Ascending aorta (tissue), 2 donors: ENCODE data around the gene OR5B17. TPM values are rescaled to one million over a fixed set of nuclear protein-coding genes. Genes with fewer than 3 reads are reported as not detected.
"Not testable (repeated sequence)": the region's sequence is repeated elsewhere in the genome, so short reads cannot be mapped to it uniquely, and the experiment has no call there.

Experiments used
- DNase-seq, 2 donors: peaks; one replicate each; pipeline ENCODE4 v3.0.0-alpha.2; 2019; ENCODE audit warnings: low spot score in 2 of 2
- H3K27ac ChIP-seq, 2 donors: fragments of 200-600 bp; sonication (generic); one replicate each; pipeline ENCODE4 v1.5.1; 2016 to 2017; ENCODE audit warnings: mild to moderate bottlenecking in 1 of 2
- H3K27me3 ChIP-seq: fragments of 200-600 bp; sonication (generic); one replicate; pipeline ENCODE4 v1.5.1; 2017
- H3K36me3 ChIP-seq, 2 donors: fragments of 200-600 bp; sonication (generic); one replicate each; pipeline ENCODE4 v1.5.1; 2016
- H3K4me1 ChIP-seq, 2 donors: fragments of 200-600 bp; sonication (generic); one replicate each; pipeline ENCODE4 v1.5.1; 2016 to 2017; ENCODE audit warnings: mild to moderate bottlenecking in 1 of 2
- H3K4me3 ChIP-seq, 2 donors: fragments of 200-600 bp; sonication (generic); one replicate each; pipeline ENCODE4 v1.5.1; 2016 to 2017; ENCODE audit warnings: mild to moderate bottlenecking in 1 of 2
- H3K9me3 ChIP-seq, 2 donors: fragments of 200-600 bp; sonication (generic); one replicate each; pipeline ENCODE4 v1.5.1; 2016
- intact Hi-C: fragments of 100-400 bp; cut with DNase I; formaldehyde crosslinking; loops from one replicate; pipeline ENCODE4 v1.15.1; 2023
- total RNA-seq: library from RNA; depleted of rRNA; stranded (reverse); fragments of >200 nt; gene quantifications from one replicate; pipeline ENCODE4 v1.1.0, GENCODE V29; 2016
- TF ChIP-seq, protein P1 (sequence below), 3 experiments: fragments of 200-600 bp in 2 of 3; fragments of 450-650 bp in 1 of 3; sonication (generic) in 2 of 3; IDR thresholded peaks; one replicate each; pipeline ENCODE4 v1.5.1; 2016 to 2019; ENCODE audit warnings: antibody characterized with exemption in 3 of 3, mild to moderate bottlenecking in 1 of 3, moderate library complexity in 1 of 3

Gene OR5B17
- not detected for total RNA-seq

DNA sequence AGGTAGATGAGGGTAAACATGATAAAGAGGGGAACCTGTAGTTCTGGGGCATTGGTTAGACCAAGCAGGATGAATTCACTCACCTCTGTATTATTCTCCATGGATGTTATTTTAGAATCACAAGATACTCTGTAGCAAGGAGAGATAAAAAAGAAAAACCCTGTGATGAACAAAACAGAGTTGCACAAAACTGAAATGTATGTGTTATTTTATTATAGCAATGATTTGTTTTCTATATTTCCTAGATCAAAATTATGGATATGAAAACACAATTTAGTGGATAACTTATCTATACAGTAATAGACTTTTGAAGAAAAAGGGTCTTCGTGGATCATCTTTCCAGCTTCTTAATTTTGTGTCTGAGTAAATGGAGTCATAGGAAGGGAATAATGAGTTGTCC, at the start of gene OR5B17:
OR5B17 (minus strand) TSS at position 101 of the 400 bp plus-strand sequence; CDS start at position 101, 0 bp downstream.
- H3K36me3 ChIP-seq, result no peaks in the 10 kb centered on the region
- intact Hi-C loops, result no loop called here

DNA sequence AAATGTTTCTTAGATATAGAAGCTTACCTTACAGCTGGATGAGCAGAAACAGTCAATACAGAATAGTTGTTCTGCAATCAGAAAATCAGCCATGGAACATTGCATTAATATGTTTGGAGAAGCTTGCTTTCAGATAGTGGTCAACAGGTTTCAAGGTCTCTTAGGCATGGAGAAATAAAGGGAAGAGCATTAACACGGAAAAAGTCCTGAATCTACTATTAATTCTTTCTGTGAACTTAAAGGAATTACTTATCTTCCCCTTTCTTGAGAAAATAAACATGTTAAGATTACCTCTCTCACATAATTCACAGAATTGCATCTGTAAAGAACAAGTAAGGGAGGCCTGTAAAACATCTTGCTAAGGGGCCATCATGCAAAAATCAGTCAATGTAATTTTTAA, 47.9 kb upstream of the OR5B17 start, which contains the start of gene OR5B3:
OR5B3 (minus strand) TSS at position 101 of the 400 bp plus-strand sequence. CDS start 3,465 bp downstream, outside the sequence.
- Histone ChIP-seq H3K9me3 (peaks cover 0 to 3% of the 10 kb centered on the region in 2 donors), H3K4me1 (no peaks in the 10 kb centered on the region), H3K36me3 (no peaks in the 10 kb centered on the region), H3K27me3 (no peaks in the 10 kb centered on the region), H3K27ac (no peak within 1 kb of the TSS), H3K4me3 (no peak within 1 kb of the TSS)
- no peak for DNase-seq
- TF ChIP-seq, protein P1, sequence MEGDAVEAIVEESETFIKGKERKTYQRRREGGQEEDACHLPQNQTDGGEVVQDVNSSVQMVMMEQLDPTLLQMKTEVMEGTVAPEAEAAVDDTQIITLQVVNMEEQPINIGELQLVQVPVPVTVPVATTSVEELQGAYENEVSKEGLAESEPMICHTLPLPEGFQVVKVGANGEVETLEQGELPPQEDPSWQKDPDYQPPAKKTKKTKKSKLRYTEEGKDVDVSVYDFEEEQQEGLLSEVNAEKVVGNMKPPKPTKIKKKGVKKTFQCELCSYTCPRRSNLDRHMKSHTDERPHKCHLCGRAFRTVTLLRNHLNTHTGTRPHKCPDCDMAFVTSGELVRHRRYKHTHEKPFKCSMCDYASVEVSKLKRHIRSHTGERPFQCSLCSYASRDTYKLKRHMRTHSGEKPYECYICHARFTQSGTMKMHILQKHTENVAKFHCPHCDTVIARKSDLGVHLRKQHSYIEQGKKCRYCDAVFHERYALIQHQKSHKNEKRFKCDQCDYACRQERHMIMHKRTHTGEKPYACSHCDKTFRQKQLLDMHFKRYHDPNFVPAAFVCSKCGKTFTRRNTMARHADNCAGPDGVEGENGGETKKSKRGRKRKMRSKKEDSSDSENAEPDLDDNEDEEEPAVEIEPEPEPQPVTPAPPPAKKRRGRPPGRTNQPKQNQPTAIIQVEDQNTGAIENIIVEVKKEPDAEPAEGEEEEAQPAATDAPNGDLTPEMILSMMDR (IDR thresholded peaks at IDR 0.05), result no peak
- intact Hi-C loops, result no loop called here

More for the DNA sequence above, at the start of gene OR5B17:
- Histone ChIP-seq H3K27ac (no peak within 1 kb of the TSS), H3K4me1 (no peaks in the 10 kb centered on the region), H3K4me3 (no peak within 1 kb of the TSS), H3K9me3 (no peaks in the 10 kb centered on the region), H3K27me3 (no peaks in the 10 kb centered on the region)
- TF ChIP-seq, protein P1 (IDR thresholded peaks at IDR 0.05), result no peak
- no peak for DNase-seq

DNA sequence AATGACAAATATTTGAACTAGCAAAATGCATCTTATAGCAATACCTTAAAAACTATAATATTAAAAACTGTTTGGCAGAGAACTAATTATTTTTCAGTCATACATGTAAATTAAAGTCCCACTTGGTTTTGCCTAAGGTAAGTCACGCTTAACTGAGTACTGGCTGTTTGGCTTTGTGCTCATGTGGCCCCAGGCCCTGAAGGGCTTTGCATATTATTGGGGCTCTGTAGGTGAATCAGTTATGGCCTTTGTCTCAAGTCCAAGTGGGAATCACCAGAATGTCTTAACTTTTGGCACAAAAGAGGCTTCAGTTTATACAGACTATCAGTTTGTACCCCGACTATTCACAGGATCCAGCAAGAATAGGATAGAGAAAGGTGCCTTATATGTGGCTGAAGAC, 40.8 kb upstream of the OR5B17 start:
- H3K27ac ChIP-seq, H3K27me3 ChIP-seq, H3K36me3 ChIP-seq, H3K4me1 ChIP-seq, H3K4me3 ChIP-seq, DNase-seq, intact Hi-C loops, H3K9me3 ChIP-seq: not testable (repeated sequence)

DNA sequence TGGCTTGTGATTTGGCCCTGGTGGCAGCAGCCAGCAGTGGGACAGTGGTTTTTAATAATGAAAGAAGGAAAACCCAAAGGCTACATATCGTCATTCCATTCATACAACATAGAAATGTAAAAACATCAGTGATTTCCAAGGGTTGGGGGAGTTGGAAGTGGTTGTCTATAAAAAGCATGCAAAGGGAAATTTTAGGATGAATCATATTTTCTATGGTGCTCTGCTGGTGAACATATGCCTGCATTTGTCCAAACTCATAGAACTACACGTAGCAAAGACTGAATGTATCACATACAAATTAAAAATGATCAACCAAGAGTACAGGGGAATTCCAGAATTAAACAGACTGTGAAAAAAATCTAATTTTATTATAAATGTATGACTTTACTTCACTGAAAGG, 36.7 kb upstream of the OR5B17 start:
- TF ChIP-seq, protein P1 (IDR thresholded peaks at IDR 0.05), result no peak

DNA sequence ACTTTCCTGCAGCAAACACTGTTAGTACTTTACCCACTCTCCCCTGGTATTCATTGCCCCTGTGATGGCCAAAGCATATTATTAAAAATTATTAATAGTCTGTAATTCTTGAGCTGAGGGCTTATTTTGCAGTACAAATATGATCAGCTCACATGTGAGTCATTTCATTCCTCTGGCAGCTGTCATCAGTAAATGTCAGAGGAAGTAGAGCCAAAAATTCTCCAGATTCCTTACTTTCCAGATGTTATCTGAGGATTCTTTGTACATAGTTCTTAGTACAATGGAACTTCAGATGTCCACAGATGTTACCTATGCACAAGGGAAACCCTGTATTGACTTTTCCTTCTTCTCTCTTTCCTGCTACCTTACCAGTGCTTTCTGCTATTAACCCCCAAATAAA, 35.3 kb upstream of the OR5B17 start:
- TF ChIP-seq, protein P1 (IDR thresholded peaks at IDR 0.05), result no peak
- H3K27ac ChIP-seq, result no peak overlapping the region
- intact Hi-C loops, result no loop called here

More for the DNA sequence above, 36.7 kb upstream of the OR5B17 start:
- Histone ChIP-seq H3K27ac (no peak overlapping the region), H3K4me1 (peaks cover 0 to 3% of the 10 kb centered on the region in 2 donors), H3K27me3 (no peaks in the 10 kb centered on the region), H3K36me3 (no peaks in the 10 kb centered on the region), H3K9me3 (no peaks in the 10 kb centered on the region), H3K4me3 (no peak overlapping the region)
- DNase-seq, result no peak
- intact Hi-C loops, result no loop called here

DNA sequence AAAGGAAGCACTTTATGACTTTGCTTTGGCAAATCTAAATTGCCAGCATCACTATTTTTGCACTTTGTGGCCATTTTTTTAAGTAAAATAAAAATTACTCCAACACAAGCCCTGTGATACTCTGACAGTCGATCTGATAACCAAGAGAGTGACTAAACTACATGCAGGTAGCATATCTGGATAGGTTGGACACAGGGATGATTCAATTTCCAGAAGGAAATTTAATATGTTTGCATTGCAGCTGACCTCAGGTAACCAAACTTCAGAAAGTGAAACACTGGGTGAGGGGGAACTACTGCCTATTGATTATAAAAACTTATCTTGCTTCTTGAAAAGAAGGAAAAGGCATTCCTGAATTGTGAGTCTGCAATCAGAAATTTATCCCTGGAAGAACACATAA, 33.9 kb upstream of the OR5B17 start:
- TF ChIP-seq, protein P1 (IDR thresholded peaks at IDR 0.05), result no peak
- Histone ChIP-seq H3K9me3 (no peaks in the 10 kb centered on the region), H3K27ac (no peak overlapping the region), H3K36me3 (no peaks in the 10 kb centered on the region), H3K27me3 (no peaks in the 10 kb centered on the region), H3K4me3 (no peak overlapping the region), H3K4me1 (peaks cover 0 to 3% of the 10 kb centered on the region in 2 donors)
- intact Hi-C loops, result no loop called here
- DNase-seq, result no peak

More for the DNA sequence above, 35.3 kb upstream of the OR5B17 start:
- Histone ChIP-seq H3K4me1 (peaks cover 0 to 3% of the 10 kb centered on the region in 2 donors), H3K9me3 (no peaks in the 10 kb centered on the region), H3K4me3 (no peak overlapping the region), H3K36me3 (no peaks in the 10 kb centered on the region), H3K27me3 (no peaks in the 10 kb centered on the region)
- DNase-seq, result no peak
